H1 (cell line): Measurements from ENCODE around the gene ATG16L2. TPM values are rescaled to one million over a fixed set of nuclear protein-coding genes. Genes with fewer than 3 reads are reported as not detected.

ENCODE experiments used
- CTCF ChIA-PET: fragments of 300-600 bp; sonication (Branson Sonifier 250); formaldehyde crosslinking; loops from one replicate; lab custom pipeline; 2021; ENCODE audit not compliant: partially characterized antibody; lab: Charles Lee
- POLR2A ChIA-PET: fragments of 300-600 bp; sonication (Branson Sonifier 250); formaldehyde crosslinking; loops from one replicate; lab custom pipeline; 2021; ENCODE audit warnings: inconsistent platforms; ENCODE audit not compliant: partially characterized antibody; lab: Charles Lee
- DNase-seq, 2 experiments: peaks; one replicate each; pipeline versions ENCODE4 v3.0.0 to v3.0.0-alpha.2; 2010 to 2022; ENCODE audit warnings: low spot score in 2 of 2, low read depth in 1 of 2, mixed read lengths in 1 of 2
- FAIRE-seq: peaks from 2 replicates; lab custom pipeline; 2011; peaks lifted over from hg19 to GRCh38; lab: Jason Lieb, UNC
- H2AFZ ChIP-seq: 2 replicates; pipeline ENCODE4 v1.8.1; 2012; ENCODE audit warnings: low read length, inconsistent platforms
- H2AK5ac ChIP-seq: 2 replicates; pipeline ENCODE4 v1.6.1; 2013; ENCODE audit warnings: low read depth, low read length
- H2BK120ac ChIP-seq: replicated peaks from 2 replicates; pipeline ENCODE3; 2013; ENCODE audit warnings: low read depth, low read length, inconsistent platforms
- H2BK12ac ChIP-seq: 2 replicates; pipeline ENCODE4 v1.6.1; 2013; ENCODE audit warnings: low read depth, low read length
- H2BK15ac ChIP-seq: 2 replicates; pipeline ENCODE4 v1.6.1; 2013; ENCODE audit warnings: low read length
- H2BK20ac ChIP-seq: 2 replicates; pipeline ENCODE4 v1.6.1; 2013; ENCODE audit warnings: low read length
- H2BK5ac ChIP-seq: 2 replicates; pipeline ENCODE4 v1.6.1; 2013; ENCODE audit warnings: low read depth, low read length
- H3K14ac ChIP-seq: 2 replicates; pipeline ENCODE4 v1.6.1; 2013; ENCODE audit warnings: inconsistent platforms; ENCODE audit not compliant: insufficient read length
- H3K18ac ChIP-seq: 2 replicates; pipeline ENCODE4 v1.6.1; 2013; ENCODE audit warnings: low read length; ENCODE audit errors: extremely low read depth
- H3K23ac ChIP-seq: 2 replicates; pipeline ENCODE4 v1.6.1; 2013; ENCODE audit warnings: inconsistent platforms; ENCODE audit not compliant: insufficient read length
- H3K23me2 ChIP-seq: 2 replicates; pipeline ENCODE4 v1.6.1; 2013; ENCODE audit warnings: low read depth, low read length
- H3K27ac ChIP-seq: 2 replicates; pipeline ENCODE4 v1.6.1; 2011; ENCODE audit warnings: low read depth, low read length, inconsistent platforms
- H3K27me3 ChIP-seq, 4 experiments: replicated peaks in 1 of 4; 1 replicate in 1 of 4; 2 replicates in 3 of 4; pipeline versions ENCODE4 v1.6.1 to v1.8.1; 2011 to 2013; ENCODE audit warnings: low read length in 3 of 4, mild to moderate bottlenecking in 3 of 4, inconsistent platforms in 2 of 4, mixed read lengths in 2 of 4, moderate library complexity in 1 of 4; ENCODE audit not compliant: control insufficient read depth in 3 of 4, insufficient read depth in 3 of 4; ENCODE audit errors: extremely low read depth in 1 of 4
- H3K36me3 ChIP-seq, 4 experiments: 2 replicates each; pipeline versions ENCODE4 v1.6.1 to v1.8.1; 2011 to 2013; ENCODE audit warnings: mild to moderate bottlenecking in 4 of 4, low read length in 3 of 4, moderate library complexity in 2 of 4, control low read depth in 1 of 4, inconsistent platforms in 1 of 4; ENCODE audit not compliant: insufficient read depth in 4 of 4, control insufficient read depth in 2 of 4
- H3K4ac ChIP-seq: replicated peaks from 2 replicates; pipeline ENCODE3; 2013; ENCODE audit warnings: low read length, low read depth, mixed read lengths, inconsistent platforms; ENCODE audit not compliant: insufficient read length
- H3K4me1 ChIP-seq, 4 experiments: replicated peaks in 1 of 4; 1 replicate in 1 of 4; 2 replicates in 3 of 4; pipeline versions ENCODE4 v1.6.1 to v1.8.1; 2011 to 2013; ENCODE audit warnings: low read length in 3 of 4, inconsistent platforms in 2 of 4, mixed read lengths in 1 of 4; ENCODE audit not compliant: insufficient read depth in 4 of 4, control insufficient read depth in 3 of 4
- H3K4me2 ChIP-seq, 2 experiments: 2 replicates each; pipeline versions ENCODE4 v1.6.1 to v1.8.1; 2011 to 2013; ENCODE audit warnings: low read depth in 2 of 2, low read length in 2 of 2, control low read depth in 1 of 2, inconsistent platforms in 1 of 2, mild to moderate bottlenecking in 1 of 2; ENCODE audit not compliant: insufficient read depth in 1 of 2
- H3K4me3 ChIP-seq, 4 experiments: fragments of 200-600, 300-600 bp in 1 of 4; sonication (generic), shearing (Covaris generic), sonication (Bioruptor Twin) in 1 of 4; 2 replicates each; pipeline versions ENCODE4 v1.5.1 to v1.8.1; 2011 to 2016; ENCODE audit warnings: low read length in 4 of 4, low read depth in 3 of 4, control low read depth in 2 of 4, inconsistent platforms in 2 of 4, mild to moderate bottlenecking in 2 of 4, mixed read lengths in 1 of 4, moderate library complexity in 1 of 4; ENCODE audit not compliant: insufficient read depth in 2 of 4; ENCODE audit errors: extremely low read depth in 1 of 4
- H3K56ac ChIP-seq: replicated peaks from 2 replicates; pipeline ENCODE3; 2013; ENCODE audit warnings: low read depth, mild to moderate bottlenecking, mixed read lengths, low read length, inconsistent platforms; ENCODE audit not compliant: insufficient read length
- H3K79me1 ChIP-seq: 2 replicates; pipeline ENCODE4 v1.6.1; 2013; ENCODE audit warnings: low read depth, low read length, control low read depth
- H3K79me2 ChIP-seq, 2 experiments: 2 replicates each; pipeline versions ENCODE4 v1.6.1 to v1.8.1; 2012 to 2013; ENCODE audit warnings: low read length in 2 of 2, mild to moderate bottlenecking in 2 of 2, inconsistent platforms in 1 of 2; ENCODE audit not compliant: insufficient read depth in 2 of 2, control insufficient read depth in 1 of 2
- H3K9ac ChIP-seq, 4 experiments: replicated peaks in 1 of 4; 1 replicate in 1 of 4; 2 replicates in 3 of 4; pipeline versions ENCODE4 v1.6.1 to v1.8.1; 2011 to 2013; ENCODE audit warnings: low read depth in 3 of 4, low read length in 3 of 4, control low read depth in 2 of 4, mild to moderate bottlenecking in 2 of 4, moderate library complexity in 2 of 4, inconsistent platforms in 1 of 4; ENCODE audit errors: extremely low read depth in 1 of 4
- H3K9me3 ChIP-seq, 2 experiments: 2 replicates each; pipeline versions ENCODE4 v1.6.1 to v1.8.1; 2012 to 2013; ENCODE audit warnings: mild to moderate bottlenecking in 2 of 2, moderate library complexity in 2 of 2, control low read depth in 1 of 2, inconsistent platforms in 1 of 2, low read depth in 1 of 2, low read length in 1 of 2, mixed read lengths in 1 of 2; ENCODE audit not compliant: insufficient read depth in 2 of 2
- H4K20me1 ChIP-seq, 2 experiments: replicated peaks in 1 of 2; 2 replicates each; pipeline versions ENCODE3 to v1.8.1; 2011 to 2013; ENCODE audit warnings: inconsistent platforms in 2 of 2, low read length in 2 of 2, mild to moderate bottlenecking in 1 of 2; ENCODE audit not compliant: insufficient read depth in 2 of 2, control insufficient read depth in 1 of 2
- H4K5ac ChIP-seq: 2 replicates; pipeline ENCODE4 v1.6.1; 2013; ENCODE audit warnings: low read length, low read depth, mixed read lengths, inconsistent platforms; ENCODE audit not compliant: insufficient read length
- H4K8ac ChIP-seq: 2 replicates; pipeline ENCODE4 v1.8.0; 2013; ENCODE audit warnings: mild to moderate bottlenecking, moderate library complexity, low read length, inconsistent platforms; ENCODE audit not compliant: insufficient read depth; ENCODE audit errors: extremely low read depth
- H4K91ac ChIP-seq: replicated peaks from 2 replicates; pipeline ENCODE3; 2013; ENCODE audit warnings: low read length, mixed read lengths, inconsistent platforms; ENCODE audit not compliant: insufficient read length
- BACH1 ChIP-seq: IDR thresholded peaks from 2 replicates; pipeline ENCODE4 v1.6.1; 2012; ENCODE audit warnings: low read length, improper control_type of control experiment
- CEBPB ChIP-seq: IDR thresholded peaks from 2 replicates; pipeline ENCODE4 v1.6.1; 2012; ENCODE audit warnings: low read depth, low read length
- CHD2 ChIP-seq: IDR thresholded peaks from 2 replicates; pipeline ENCODE4 v1.6.1; 2012; ENCODE audit warnings: low read length, improper control_type of control experiment
- GTF2F1 ChIP-seq: IDR thresholded peaks from 2 replicates; pipeline ENCODE4 v1.6.1; 2012; ENCODE audit warnings: low read depth, low read length, improper control_type of control experiment, borderline replicate concordance
- HDAC2 ChIP-seq, 2 experiments: fragments of 300-600 bp in 1 of 2; sonication (generic) in 1 of 2; IDR thresholded peaks; 2 replicates each; pipeline ENCODE4 v1.6.1; 2011 to 2012; ENCODE audit warnings: low read depth in 2 of 2, low read length in 2 of 2, mild to moderate bottlenecking in 2 of 2, moderate library complexity in 2 of 2, borderline replicate concordance in 1 of 2, inconsistent platforms in 1 of 2
- HDAC6 ChIP-seq: IDR thresholded peaks from one replicate; pipeline ENCODE4 v1.7.1; 2012; ENCODE audit warnings: low read depth, mild to moderate bottlenecking, inconsistent platforms, low read length, moderate library complexity
- PHF8 ChIP-seq: fragments of 200-600 bp; sonication (generic); conservative IDR thresholded peaks from 2 replicates; pipeline ENCODE4 v1.7.1; 2012; ENCODE audit warnings: low read depth, mild to moderate bottlenecking, inconsistent platforms, low read length, moderate library complexity
- SP1 ChIP-seq: IDR thresholded peaks from 2 replicates; pipeline ENCODE4 v1.6.1; 2011; ENCODE audit warnings: low read depth, low read length
- SP4 ChIP-seq: IDR thresholded peaks from 2 replicates; pipeline ENCODE4 v1.6.1; 2012; ENCODE audit warnings: low read length, inconsistent platforms
- WGBS, 2 experiments: shearing (Covaris generic) in 1 of 2; methylation state at CpG; one replicate each; pipeline versions ENCODE4 v1.1.6 to v1.1.7; 2013 to 2015; ENCODE audit warnings: low lambda C conversion rate in 2 of 2, mixed read lengths in 2 of 2, inconsistent platforms in 1 of 2, low coverage in 1 of 2, missing lambda C conversion rate in 1 of 2; ENCODE audit not compliant: insufficient replicate concordance in 2 of 2, insufficient coverage in 1 of 2, insufficient read length in 1 of 2; ENCODE audit errors: extremely low coverage in 1 of 2, missing lambda C conversion rate in 1 of 2; 5-methylcytosine and 5-hydroxymethylcytosine counted together
- polyA plus RNA-seq, 7 experiments: library from polyadenylated mRNA; depleted of rRNA in 3 of 7; stranded (reverse) in 5 of 7; unstranded in 2 of 7; fragments of >200 nt in 5 of 7; fragments of 200-250 nt in 2 of 7; gene quantifications; 1 replicate in 5 of 7; 2 replicates in 1 of 7; 4 replicates in 1 of 7; pipeline versions ENCODE4 v1.2.1 to v1.2.3, GENCODE V29; 2011 to 2013; ENCODE audit warnings: missing spikeins in 2 of 7, mixed read lengths in 2 of 7
- total RNA-seq: library from RNA; stranded (reverse); fragmentation: NEBNext Ultra II Directional; extraction: Animal tissue kit (Norgen Biotek cat#: 25700); gene quantifications from 2 replicates; pipeline ENCODE4 v1.2.1, GENCODE V29; 2021
- TF ChIP-seq, protein P1 (sequence below), 3 experiments: IDR thresholded peaks; 1 replicate in 2 of 3; 2 replicates in 1 of 3; pipeline versions ENCODE4 v1.5.1 to v1.6.1; 2011; ENCODE audit warnings: low read length in 3 of 3, mild to moderate bottlenecking in 3 of 3, inconsistent platforms in 2 of 3, low read depth in 1 of 3, moderate library complexity in 1 of 3; ENCODE audit not compliant: insufficient read depth in 1 of 3; ENCODE audit errors: control extremely low read depth in 1 of 3

ATG16L2 gene
- total and polyA plus RNA-seq, 2 of the 8 experiments (the other 6 are each of a cell fraction or from before 2014, with no cell fraction given), result 11.0 to 18.5 TPM

DNA sequence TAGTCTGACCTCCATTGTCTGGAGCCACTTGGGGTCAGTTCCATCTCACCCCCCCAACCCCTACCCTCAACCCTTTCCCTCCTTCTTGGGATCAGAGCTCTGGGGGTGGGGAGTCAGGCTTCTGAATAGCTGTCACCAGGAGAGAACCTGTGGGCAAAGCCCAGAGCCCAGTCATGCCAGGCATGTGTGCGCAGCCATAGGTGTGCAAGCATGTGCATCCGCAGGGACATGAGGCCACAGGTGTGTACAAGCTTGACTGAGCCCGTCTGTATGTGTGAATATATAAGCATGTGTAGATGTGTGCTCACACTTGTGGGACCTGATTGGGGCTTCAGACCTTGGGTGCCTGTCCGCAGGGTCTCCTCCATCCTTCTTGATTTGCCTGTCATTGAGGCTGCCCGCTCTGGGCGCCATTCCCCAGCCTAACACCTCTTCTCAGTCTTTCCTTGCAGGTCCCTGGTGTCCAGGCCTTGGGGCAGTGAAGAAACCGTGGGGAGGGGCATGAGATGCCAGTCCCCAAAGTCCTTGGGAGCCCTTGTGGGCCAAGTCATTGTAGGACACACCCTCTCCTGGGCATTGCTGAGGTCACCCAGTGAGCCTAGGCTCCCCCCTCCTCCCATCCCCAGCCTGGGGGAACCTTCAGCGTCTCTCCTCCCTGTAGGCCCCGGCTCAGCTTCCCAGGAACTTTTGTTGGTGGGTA lies 9.0 kb downstream of the ATG16L2 start:
- 91% methylated on average over 9 of the region's 9 CpGs; no CpG with 5 or more reads in 1 of the 2 experiments for WGBS, 2 experiments
- TF ChIP-seq BACH1 (no peak), SP1 (no peak), HDAC2 (IDR thresholded peaks at IDR 0.05; ENCODE audit: borderline replicate concordance in 1 of 2, low read depth in 2 of 2, low read length in 2 of 2) (no peak), PHF8 (no peak), CEBPB (no peak), GTF2F1 (no peak), CHD2 (no peak), SP4 (no peak), HDAC6 (no peak)
- TF ChIP-seq, protein P1, sequence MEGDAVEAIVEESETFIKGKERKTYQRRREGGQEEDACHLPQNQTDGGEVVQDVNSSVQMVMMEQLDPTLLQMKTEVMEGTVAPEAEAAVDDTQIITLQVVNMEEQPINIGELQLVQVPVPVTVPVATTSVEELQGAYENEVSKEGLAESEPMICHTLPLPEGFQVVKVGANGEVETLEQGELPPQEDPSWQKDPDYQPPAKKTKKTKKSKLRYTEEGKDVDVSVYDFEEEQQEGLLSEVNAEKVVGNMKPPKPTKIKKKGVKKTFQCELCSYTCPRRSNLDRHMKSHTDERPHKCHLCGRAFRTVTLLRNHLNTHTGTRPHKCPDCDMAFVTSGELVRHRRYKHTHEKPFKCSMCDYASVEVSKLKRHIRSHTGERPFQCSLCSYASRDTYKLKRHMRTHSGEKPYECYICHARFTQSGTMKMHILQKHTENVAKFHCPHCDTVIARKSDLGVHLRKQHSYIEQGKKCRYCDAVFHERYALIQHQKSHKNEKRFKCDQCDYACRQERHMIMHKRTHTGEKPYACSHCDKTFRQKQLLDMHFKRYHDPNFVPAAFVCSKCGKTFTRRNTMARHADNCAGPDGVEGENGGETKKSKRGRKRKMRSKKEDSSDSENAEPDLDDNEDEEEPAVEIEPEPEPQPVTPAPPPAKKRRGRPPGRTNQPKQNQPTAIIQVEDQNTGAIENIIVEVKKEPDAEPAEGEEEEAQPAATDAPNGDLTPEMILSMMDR (IDR thresholded peaks at IDR 0.05; ENCODE audit: control extremely low read depth in 1 of 3, insufficient read depth in 1 of 3, low read depth in 1 of 3, low read length in 3 of 3), result no peak

More for the DNA sequence above, 9.0 kb downstream of the ATG16L2 start:
- Histone ChIP-seq H3K4me3 (0 out of 8 replicates have a peak overlapping the region, but pooled peaks of 2 of the 4 experiments have one; percentile 54 to 62), H3K79me2 (no peaks in the 10 kb centered on the region), H3K9me3 (no peaks in the 10 kb centered on the region), H4K5ac (no peak overlapping the region), H2BK5ac (no peak overlapping the region), H3K9ac (no peak overlapping the region), H3K79me1 (no peaks in the 10 kb centered on the region), H4K8ac (no peak overlapping the region), H3K4me1 (peaks cover 0 to 16% (median 11%) of the 10 kb centered on the region in 4 experiments; a peak in 5 of 7 replicates), H2AK5ac (no peak overlapping the region), H3K14ac (no peak overlapping the region), H2BK120ac (no peak overlapping the region), H3K56ac (no peak overlapping the region), H3K23ac (no peak overlapping the region), H3K4me2 (peak overlapping the region in 1 of 2 experiments; percentile 76; a peak in 1 of 4 replicates), H2BK12ac (no peak overlapping the region), H2BK15ac (no peak overlapping the region), H2AFZ (no peak overlapping the region), H3K23me2 (peaks cover 13% of the 10 kb centered on the region), H3K18ac (no peak overlapping the region), H3K27ac (no peak overlapping the region), H3K36me3 (no peaks in the 10 kb centered on the region), H3K27me3 (peaks cover 0 to 18% (median 13%) of the 10 kb centered on the region in 4 experiments; a peak in 6 of 7 replicates), H4K20me1 (peaks cover 0 to 2% of the 10 kb centered on the region in 2 experiments), H3K4ac (no peak overlapping the region), H4K91ac (peak overlapping the region; percentile 58), H2BK20ac (no peak overlapping the region)
- no peak for FAIRE-seq
- ChIA-PET POLR2A (interaction anchor here (1.2 to 4.3 kb wide), 6 partner anchors 8 to 30 kb away, joined by 3 to 13 read pairs (median 4); partner anchors contain the start of gene STARD10), CTCF (interaction anchor here (0.6 to 3.1 kb wide), 15 partner anchors 8 to 363 kb away, joined by 3 to 17 read pairs (median 4); partner anchors contain the start of gene STARD10)
- no peak for DNase-seq
